EL (cell line): Measurements from ENCODE around the gene SMAD2.
A peak's percentile ranks its signal among the peaks of the same experiment; 100 is the strongest.

Experiments used
- DNase-seq: peaks from one replicate; pipeline ENCODE4 v3.0.0-alpha.2; 2016

SMAD2 gene

GRCh38 chr18:47930931-47931717 is 665 bp upstream of the SMAD2 start:
- DNase-seq = peak; percentile 97

GRCh38 chr18:47929681-47930198 is 719 bp downstream of the SMAD2 start:
- DNase-seq = no peak

GRCh38 chr18:47928466-47928865 is 2.0 kb downstream of the SMAD2 start:
- DNase-seq = no peak

GRCh38 chr18:47926101-47926850 is 4.2 kb downstream of the SMAD2 start:
- no peak for DNase-seq

GRCh38 chr18:47919916-47920315 is 10.5 kb downstream of the SMAD2 start:
- DNase-seq = no peak

- no peak for DNase-seq
Observed at GRCh38 chr18:47917923-47918610, 12.4 kb downstream of the SMAD2 start.

GRCh38 chr18:47915930-47916329 is 14.5 kb downstream of the SMAD2 start:
- DNase-seq = peak; percentile 15

GRCh38 chr18:47915229-47915628 is 15.2 kb downstream of the SMAD2 start:
- no peak for DNase-seq

- DNase-seq = no peak
Observed at GRCh38 chr18:47912794-47913585, 17.5 kb downstream of the SMAD2 start.

- DNase-seq = no peak
Observed at GRCh38 chr18:47912343-47912742, 18.1 kb downstream of the SMAD2 start.

- no peak for DNase-seq
Observed at GRCh38 chr18:47911877-47912276, 18.6 kb downstream of the SMAD2 start.

- DNase-seq = no peak
Observed at GRCh38 chr18:47909484-47909883, 21.0 kb downstream of the SMAD2 start.

- DNase-seq = no peak
Observed at GRCh38 chr18:47908592-47908991, 21.9 kb downstream of the SMAD2 start.

- no peak for DNase-seq
Observed at GRCh38 chr18:47906408-47906807, 24.1 kb downstream of the SMAD2 start.

GRCh38 chr18:47903809-47904208 is 26.6 kb downstream of the SMAD2 start:
- no peak for DNase-seq

- DNase-seq = no peak
Observed at GRCh38 chr18:47901624-47902362, 28.7 kb downstream of the SMAD2 start.

- no peak for DNase-seq
Observed at GRCh38 chr18:47899107-47899840, 31.2 kb downstream of the SMAD2 start.

- no peak for DNase-seq
Observed at GRCh38 chr18:47898696-47899095, 31.8 kb downstream of the SMAD2 start.

- DNase-seq = no peak
Observed at GRCh38 chr18:47898055-47898454, 32.4 kb downstream of the SMAD2 start.

GRCh38 chr18:47895565-47896250 is 34.8 kb downstream of the SMAD2 start:
- no peak for DNase-seq
